GM18861 (cell line): ENCODE data around the gene ST6GALNAC3.
"Not testable (repeated sequence)": the region's sequence is repeated elsewhere in the genome, so short reads cannot be mapped to it uniquely, and the experiment has no call there.

Experiments used
- ATAC-seq: cut with Tn5 transposase; IDR thresholded peaks from one replicate; pipeline ENCODE4 v1.9.1; 2021; ENCODE audit not compliant: unreplicated experiment

Gene ST6GALNAC3

DNA sequence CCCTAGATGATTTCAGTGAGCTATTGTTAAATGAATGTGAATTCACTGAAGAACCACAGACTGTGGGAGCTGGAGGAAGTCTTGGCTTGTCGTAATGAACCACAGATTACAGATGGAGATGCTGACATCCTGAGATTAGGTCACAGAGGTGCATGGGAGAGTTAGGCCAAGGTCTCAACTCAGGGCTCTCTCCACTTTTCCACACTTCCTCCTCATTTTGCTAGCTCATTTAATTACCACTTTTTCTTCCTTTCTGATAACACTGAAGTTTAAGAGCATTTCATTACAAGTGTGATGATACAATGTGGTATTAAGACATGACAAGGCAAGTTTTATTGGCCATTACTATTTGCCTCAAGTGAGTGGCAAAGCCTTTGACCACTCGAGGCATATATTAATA is 30.8 kb downstream of the ST6GALNAC3 start:
- ATAC-seq = no peak

DNA sequence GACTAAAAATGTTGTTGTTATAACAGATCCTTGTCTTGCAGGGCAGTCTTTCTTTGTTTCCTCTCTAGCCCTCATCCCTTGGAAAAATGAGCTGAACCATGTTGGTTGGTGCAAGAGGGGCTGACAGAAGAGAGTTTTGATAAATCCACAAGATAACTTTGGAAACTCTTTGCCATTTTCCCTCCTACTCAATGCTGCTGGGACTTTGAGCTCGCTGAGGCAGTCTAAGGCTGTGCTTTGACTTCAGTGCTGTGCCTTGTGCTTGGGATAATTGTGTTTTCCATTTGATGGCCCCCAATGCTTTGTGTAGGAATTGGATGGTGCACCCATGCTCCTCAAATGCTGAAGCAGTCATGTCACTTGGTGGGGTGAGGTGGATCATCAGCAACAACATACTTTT is 31.7 kb downstream of the ST6GALNAC3 start:
- ATAC-seq = no peak

DNA sequence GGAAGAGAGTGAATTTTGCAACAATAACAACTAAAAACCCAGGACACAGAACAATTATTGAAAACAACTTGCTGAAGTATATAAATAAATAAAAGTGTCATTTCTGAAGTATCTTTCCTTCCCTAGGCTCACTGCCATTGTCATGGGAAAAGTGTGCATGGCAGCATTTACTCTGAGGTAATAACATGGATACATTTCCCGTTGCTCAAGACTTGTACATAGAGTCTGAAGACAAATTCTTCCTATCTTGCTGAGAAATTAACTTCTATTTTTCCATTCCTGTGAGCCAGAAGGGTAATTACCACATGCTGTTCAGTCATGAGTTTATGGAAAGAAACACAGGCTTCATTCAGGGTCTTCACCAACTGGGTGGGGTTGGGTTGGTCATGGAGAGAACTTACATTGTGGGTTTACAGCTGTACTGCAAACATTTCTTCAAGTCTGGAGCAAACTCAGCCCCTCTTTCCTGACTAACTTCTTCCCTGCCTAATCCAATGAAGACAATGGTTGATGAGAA is 32.2 kb downstream of the ST6GALNAC3 start:
- no peak for ATAC-seq

DNA sequence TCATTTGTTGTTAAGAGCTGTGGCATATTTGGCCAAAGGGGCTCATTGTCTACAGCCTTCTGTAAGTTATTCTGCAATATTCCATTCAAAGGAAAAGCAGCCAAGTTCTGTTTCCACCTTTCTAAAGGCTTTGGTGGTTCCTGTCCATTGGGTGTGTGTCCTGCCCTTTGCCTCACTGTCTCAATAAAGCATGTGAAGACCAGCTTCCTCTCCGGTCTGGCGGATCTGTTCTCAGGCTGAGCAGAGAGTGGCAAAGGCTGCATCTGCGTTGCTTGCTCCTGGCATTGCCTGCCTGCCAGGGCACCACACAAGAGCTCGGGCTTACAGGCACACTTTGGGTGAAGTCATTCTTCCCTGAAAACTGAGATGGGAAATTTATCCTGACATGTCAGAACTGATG is 34.9 kb downstream of the ST6GALNAC3 start:
- ATAC-seq = no peak

DNA sequence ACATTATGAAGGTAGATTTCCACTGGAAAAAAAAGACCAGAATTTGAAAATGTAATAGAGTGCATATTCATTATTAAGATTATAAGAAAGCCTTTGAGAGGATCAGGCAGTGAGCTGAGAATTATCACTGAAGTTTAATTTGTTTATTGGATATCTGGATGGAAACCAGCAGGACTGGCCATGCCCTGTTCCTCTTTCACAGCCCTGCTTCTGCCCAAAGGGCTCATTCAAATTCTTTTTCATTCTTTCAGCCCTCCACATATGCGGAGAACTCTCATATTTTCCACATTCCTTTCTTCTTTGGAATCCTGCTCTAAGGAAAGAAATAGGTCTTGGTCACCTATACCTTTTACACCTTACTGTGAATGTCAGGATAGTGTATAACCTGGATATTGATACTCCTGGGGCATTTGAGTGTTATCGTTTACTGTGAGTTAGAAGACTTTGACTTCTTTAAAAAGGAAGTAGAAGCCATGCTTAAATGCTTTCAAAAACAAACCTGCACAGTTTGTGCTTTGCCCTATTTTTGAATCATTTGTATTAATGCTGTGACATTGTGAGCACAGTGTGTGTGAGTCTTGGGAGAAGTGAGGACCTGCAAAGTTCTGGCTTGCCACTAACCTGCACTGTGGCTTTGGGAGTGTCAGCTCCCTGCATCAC is 35.5 kb downstream of the ST6GALNAC3 start:
- ATAC-seq = no peak

DNA sequence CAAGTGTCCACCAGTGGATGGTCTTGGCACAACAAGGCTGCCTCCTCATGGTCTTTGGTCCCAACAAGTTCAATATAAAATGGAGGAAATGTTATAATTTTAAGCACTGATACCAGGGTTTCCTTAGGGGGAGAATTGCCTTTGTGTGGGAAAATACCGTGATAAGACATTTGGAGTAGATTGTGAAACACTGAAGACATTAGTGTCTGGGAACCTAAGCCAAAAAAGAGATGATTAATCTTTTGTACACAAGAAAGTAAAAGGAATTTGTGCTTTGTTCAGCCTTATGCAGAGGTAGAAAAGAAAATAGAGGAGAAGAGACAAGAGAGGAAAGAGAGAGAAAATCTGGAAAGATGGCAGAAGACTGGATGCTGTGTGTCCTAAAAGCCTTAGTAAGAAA is 36.1 kb downstream of the ST6GALNAC3 start:
- ATAC-seq = no peak

DNA sequence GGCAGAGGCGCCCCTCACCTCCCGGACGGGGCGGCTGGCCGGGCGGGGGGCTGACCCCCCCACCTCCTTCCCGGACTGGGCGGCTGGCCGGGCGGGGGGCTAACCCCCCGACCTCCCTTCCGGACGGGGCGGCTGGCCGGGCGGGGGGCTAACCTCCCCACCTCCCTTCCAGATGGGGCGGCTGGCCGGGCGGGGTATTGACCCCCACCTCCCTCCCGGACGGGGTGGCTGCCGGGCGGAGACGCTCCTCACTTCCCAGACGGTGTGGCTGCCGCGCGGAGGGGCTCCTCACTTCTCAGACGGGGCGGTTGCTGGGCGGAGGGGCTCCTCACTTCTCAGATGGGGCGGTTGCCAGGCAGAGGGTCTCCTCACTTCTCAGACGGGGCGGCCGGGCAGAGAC is 37.8 kb downstream of the ST6GALNAC3 start:
- ATAC-seq = not testable (repeated sequence)

DNA sequence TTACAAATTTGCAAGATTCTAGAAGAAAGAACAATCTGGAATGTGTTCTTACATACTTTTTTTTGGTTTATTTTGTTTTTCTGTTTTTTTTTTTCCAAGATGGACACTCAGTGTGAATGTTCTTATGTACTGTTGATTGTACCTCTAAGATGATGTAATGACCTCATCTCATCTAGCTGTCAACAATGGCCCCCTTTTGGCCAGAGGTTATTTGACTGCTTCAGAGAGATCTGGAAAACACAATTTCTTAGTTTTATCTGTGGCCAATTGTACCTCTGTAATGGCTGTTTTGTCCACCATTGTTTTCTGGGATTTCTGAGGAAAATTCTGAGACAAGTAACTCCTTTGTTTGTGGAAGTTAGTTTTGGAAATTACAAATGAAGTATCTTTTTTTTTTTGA is 38.9 kb downstream of the ST6GALNAC3 start:
- ATAC-seq = no peak

DNA sequence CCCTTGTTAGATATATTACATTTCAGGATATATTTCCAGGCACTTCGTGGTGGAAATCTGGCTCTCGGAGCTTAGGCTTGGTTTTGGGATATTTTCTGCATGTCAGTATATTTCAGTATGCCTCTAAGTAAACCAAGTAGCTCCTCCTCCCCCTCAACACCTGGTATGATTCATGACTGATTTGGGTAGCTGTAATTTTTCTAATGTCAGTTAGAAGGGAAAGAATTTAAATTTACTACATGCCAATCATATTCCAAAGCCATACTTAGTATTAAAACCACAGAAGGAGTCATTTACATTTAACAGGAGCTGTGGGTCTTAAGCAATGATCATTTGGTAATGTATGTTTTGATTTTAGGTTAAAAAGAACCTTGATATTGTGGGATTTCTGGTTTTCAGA is 40.6 kb downstream of the ST6GALNAC3 start:
- ATAC-seq = no peak

DNA sequence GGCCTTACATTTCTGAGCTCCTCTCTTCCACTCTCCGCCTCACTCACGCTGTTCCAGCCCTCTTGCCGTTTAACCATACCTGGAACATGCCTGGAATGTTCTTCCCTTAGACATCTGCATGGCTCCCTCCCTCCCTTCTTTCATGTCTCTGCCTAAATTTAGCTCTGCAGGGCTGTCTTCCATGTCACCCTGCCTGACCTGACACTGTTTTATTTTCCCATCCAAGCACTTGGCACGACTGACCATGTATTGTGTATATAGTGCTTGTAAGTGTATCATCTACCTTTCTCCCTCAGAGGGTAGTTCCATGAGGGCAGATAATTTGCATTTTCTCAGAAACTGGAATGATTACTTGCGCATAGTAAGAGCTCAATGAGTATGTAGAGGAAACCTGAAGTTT is 47.3 kb downstream of the ST6GALNAC3 start:
- no peak for ATAC-seq

DNA sequence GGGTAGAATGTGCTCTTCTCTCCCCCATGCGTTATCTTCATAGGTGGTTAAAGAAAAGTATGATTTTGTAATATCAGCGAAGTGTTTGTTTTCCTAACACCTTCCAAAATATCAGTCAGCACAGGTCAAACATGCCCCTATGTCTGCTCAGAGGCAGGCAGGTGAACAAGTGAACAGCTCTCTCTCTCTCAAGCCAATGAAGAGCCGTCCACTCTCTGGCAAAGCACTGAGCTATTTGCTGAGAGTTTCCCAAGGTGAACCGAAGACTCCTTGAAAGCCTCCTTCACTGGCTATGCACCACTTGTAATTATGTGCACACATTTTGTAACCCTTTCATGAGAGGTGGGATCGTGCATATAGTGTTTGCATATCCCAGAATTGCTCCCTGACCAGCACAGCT is 47.7 kb downstream of the ST6GALNAC3 start:
- ATAC-seq = no peak

DNA sequence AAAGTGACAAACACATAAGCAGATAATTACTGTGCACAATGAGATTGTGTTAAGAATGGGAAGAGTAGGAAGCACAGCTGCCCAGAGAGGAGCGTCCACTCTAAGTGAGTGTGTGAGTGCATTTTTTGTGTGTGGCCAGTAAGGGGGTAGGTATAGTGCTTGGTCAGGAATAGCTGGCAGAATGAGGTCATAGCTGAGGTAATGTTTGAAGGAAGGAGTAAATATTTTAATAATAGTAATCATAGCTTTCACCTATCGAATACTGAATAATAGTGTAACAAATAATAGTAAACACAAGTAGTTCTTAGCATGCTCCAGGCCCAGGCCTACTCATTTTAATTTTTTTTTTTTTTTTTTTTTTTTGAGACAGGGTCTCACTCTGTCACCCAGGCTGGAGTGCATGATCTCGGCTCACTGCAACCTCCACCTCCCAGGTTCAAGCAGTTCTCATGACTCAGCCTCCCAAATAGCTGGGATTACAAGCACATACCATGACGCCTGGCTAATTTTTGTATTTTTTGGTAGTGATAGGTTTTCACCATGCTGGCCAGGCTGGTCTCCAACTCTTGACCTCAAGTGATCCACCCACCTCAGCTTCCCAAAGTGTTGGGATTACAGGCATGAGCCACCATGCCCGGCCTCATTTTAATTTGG is 49.0 kb downstream of the ST6GALNAC3 start:
- not testable (repeated sequence) for ATAC-seq

DNA sequence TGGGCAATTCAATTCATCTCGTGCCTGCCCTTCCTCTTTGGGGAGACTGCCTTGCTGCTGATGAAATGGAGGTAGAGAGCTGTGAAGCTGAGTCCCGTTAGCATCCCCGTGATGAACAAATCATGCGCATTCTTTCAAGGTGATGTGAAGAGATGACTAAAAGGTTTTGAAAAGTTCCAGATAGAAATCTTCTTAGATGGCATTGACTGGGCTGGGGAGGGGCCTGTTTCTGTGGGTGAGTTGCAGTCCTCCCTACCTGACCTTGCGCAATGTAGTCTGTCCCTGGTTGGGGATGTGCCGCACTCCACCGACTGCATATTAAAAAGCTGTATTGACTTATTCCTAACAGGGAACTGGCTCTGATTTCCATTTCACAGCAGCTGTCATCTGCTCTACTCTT is 49.6 kb downstream of the ST6GALNAC3 start:
- ATAC-seq = no peak

DNA sequence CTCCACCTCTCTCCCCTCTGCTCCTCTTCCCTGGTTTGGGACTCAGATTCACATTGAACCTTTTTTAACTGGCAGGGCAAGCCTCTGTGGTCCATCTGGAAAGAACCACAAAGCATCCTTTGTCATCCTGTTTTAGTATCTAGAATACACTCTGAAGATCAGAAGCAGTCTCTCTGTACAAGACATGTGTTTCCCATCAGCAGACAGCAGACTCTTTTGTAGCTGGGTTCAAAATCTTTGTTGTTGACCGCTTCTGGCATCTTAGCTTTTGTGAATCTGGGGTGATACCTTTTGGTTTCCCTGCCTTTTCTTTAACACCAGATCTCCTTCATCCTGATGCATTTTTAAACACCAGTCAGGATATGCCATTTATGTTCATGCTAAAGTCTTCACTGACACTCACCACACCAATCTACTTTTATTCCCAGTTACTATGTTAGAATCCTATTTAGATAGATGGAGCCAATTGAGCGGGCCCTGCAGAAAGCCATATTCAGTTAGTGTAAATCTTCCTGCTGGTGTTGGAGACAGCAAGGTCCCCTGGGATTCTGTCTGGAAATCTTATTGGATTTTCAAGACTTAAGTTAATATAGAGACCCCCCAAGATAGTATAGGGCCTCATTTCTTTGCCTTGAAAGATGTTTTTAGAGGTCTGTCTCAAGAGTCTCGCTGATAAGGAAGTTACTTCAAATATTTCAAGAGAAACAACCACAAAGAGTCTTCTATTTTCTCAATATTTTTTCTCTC is 51.1 kb downstream of the ST6GALNAC3 start:
- no peak for ATAC-seq

DNA sequence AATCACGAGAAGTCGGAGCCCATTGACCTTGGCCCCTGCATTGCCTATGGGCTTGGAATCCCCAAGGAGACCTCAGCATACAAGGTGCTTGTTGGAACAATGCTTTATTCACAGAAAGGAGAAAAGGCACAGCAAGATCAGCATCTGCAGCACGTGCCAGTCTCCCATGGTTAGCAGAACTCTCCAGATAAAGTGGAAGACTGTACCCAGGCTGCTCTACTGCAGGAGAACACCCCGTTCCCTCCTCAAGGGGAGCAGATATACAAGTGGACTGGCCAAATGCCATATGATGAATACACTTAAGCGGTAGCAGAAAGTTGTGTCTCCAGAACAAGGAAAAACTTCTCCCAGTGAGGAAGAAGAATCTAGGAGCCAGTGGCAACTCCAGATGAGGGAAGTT is 53.5 kb downstream of the ST6GALNAC3 start:
- ATAC-seq = no peak

DNA sequence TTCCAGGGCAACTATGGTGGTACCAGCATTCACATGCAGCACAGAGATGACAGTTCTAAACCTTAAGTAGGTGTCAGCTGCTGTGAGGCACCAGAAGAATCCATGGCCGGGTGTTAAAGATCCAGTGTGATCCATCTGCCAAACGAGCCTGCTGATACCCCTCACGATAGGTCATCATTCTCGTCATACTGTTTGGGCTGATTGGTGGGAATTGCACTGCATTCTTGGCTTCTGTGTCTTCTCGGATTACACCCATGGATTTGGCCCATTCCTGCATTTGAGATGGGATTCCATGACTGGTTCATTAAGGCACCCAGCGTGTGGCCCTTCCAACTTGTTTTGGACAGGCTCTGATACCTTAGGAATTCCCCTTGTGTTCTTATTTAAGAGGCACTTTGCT is 55.2 kb downstream of the ST6GALNAC3 start:
- no peak for ATAC-seq

DNA sequence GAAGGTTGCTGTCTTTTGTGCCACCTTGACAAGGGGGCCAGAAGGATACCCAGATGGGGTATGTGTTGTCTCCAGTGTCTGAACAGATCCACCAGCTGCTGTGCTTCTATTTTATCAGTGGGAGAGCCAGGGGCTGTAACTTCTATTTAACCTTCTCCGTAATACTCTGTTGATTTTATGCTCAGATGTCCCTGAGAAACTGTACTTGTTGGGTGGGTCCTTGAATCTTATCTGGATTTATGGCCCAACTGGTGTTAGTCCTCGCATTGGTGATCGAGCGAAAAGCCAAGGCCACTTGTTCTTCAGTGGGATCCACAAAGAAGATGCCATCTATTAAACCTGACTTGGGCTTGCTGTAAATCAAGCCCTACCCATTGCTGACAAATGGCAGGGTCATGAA is 56.4 kb downstream of the ST6GALNAC3 start:
- no peak for ATAC-seq

DNA sequence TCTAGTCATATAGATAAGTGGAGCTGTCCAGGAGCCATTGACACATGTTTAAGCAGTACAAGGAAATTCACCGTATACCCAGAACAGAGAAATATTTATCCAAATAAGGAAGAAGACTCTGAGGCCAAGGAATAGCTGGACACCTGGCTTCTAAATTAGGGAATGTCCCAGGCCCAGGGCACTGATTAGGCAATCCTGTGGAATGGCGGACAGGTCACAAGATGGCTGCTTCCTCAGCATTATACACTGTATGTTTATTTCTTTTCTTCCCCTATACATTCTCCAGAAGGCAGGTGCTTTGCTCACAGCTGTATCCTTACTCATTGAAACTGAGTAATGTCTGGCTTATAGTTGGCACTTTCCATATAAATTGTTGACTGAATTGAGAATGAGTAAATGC is 59.4 kb downstream of the ST6GALNAC3 start:
- no peak for ATAC-seq

DNA sequence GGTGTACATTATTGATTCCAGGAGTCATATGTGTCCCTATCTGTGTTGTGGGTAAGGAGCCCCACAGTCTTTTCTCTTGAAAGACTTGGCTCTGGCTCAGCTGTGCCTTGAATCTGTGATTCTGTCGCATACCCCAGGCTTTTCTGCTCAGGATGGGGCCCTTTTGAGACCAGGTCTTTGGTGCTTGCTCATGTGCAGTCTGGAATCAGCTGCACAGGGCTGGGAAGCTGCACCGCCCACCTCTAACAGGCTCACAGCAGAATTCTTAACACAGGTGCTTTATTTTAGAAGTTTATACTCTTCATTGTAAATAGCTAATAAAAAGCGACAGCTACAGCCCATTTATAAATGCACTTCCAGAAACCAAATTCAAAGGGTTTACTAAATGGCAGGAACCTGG is 61.3 kb downstream of the ST6GALNAC3 start:
- ATAC-seq = no peak

DNA sequence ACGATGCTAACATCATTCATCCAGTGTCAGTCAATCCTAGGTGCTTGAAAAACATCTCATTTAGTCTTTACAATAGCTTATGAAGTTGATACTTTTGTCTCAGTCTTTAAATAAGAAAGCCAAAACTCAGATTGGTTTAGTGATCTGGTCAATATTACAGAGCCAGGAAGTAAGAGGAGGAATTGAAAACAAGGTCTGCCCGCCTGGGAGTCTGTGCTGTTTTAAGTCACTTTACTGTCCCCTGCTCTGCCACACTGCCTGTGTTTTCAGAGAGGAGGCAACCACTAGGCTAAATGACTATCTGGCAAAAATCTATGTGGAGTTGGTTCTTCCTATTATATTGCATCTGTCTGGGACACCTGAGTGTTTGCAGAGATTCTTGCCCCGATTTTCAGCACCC is 62.3 kb downstream of the ST6GALNAC3 start:
- ATAC-seq = peak; percentile 47

DNA sequence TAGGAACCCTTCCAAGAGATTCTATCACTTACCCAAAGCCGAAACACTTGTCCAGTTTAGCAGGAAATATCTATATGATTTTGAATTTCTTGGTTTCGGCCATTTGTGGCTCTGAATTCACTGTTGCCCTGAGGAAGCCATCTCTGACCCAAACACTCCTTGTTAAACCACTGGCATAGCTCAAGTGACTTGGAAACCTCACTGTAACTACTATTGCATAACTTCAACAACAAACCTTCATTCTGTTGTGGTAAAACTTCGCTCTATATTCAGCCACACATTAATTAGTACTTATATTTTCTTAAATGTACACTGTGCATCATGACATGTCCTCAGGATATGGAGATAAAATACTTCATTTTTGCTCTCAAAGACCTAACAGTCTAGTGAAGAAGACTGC is 63.2 kb downstream of the ST6GALNAC3 start:
- no peak for ATAC-seq

DNA sequence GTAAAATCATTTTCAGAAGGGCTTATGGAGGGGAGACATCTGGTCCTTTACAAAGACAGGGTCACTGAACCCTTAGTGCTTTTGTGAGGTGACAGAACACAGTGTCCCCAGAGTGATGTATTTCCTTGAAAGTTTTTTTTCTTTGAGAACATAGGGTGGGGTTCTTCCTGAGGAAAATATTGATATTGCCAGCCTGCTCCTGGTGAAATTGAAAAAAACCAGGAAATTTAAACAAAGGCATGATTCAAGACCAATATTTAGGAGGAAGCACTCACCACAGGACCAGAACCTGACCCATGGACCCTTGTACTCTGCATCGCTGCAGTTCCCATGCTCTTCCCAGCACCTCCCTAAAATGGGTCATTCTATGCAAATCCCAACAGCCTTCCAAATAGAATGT is 63.7 kb downstream of the ST6GALNAC3 start:
- no peak for ATAC-seq
